GM10266 (cell line): ENCODE data around the gene TMEM213.
"Not testable (repeated sequence)": the region's sequence is repeated elsewhere in the genome, so short reads cannot be mapped to it uniquely, and the experiment has no call there.

ENCODE experiments used
- DNase-seq: peaks from one replicate; pipeline ENCODE4 v3.0.0; 2012; ENCODE audit errors: extremely low spot score
- CTCF ChIP-seq: IDR thresholded peaks from 2 replicates; pipeline ENCODE4 v1.5.1; 2012; ENCODE audit warnings: mild to moderate bottlenecking, low read depth; ENCODE audit not compliant: control insufficient read depth, insufficient read depth; ENCODE audit errors: missing control alignments

TMEM213 gene

DNA sequence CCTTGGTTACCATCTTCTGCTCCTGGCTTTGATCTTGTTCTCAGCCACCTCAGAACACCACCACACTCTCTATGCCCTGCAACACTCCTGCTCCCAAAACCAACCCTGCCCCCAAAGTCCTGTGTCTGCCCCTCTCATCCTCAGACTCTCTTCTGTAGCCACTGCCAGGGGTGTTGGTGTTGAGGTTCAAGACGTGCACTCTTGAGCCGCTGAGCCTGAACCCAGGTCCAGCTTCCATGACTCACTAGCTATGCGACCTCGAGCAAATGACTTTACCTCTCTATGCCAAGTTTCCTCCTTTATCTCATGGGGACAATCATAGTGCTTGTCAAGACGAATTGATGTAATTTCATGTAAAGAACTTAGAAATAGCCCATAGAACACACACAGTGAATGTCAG, 1.0 kb downstream of the TMEM213 start:
- TF ChIP-seq CTCF = no peak
- no peak for DNase-seq

DNA sequence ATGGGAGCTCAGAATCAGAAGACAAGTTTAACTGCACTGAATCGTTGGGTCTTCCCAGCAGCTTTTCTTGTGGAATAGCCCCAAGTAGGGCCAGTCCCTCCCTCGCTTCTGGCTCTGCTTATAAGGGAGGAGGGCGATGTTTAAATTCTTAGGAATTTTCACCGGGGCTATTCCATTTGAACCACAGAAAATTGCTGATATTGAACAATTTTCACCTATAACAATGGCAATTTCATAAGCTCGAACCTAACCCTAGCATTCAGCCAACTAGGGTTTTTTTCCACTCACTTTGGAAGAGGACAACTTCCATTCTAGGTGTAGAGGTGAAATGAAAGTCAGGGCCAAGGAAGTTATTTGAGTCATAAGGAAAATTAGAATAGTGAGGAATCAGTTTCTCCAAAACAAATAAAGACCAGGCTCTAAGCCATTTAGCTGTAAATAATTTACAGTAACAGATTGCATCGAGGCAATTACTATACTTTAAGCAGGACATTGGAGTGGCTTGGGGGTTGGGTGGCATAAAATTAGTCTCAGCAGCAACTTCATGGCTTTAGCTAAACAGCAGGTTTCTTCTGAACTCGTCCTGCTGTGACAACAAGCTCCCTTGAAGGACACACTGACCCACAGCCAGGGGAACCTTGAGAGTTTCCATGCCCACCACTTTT, 1.7 kb downstream of the TMEM213 start:
- no peak for DNase-seq
- no peak for TF ChIP-seq CTCF

DNA sequence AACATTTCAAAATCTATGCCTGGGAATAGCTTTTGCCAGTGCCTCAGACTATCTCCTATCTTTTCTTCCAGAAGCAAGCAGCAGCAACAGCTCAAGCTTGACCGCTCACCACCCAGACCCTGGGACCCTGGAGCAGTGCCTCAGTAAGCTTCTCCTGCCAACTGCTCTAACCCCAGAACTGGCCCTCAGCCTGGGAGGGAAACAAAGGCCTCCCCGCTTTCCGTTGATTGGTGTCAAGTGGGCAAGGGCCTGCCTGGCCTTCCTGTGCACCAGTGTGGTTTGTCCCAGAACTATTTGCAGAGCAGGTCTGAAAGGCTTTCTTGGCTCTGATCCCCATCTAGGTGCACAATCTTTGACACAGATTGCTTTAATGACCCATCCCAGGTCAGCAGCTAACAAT, 3.5 kb downstream of the TMEM213 start:
- no peak for TF ChIP-seq CTCF
- DNase-seq = no peak

DNA sequence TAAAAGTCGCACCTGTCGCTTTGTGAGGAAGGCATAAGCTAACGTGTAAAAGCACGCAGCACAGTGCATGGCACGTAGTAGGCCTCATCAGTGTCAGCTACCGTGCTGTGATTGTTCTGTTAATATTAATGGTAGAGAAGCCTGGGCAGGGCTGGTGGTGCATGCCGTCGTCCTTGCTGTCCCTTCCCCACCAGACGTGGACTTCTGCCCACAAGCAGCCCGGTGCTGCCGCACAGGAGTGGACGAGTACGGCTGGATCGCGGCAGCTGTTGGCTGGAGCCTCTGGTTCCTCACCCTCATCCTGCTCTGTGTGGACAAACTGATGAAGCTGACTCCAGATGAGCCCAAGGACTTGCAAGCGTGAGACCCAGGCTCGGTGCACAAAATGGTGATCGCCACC, 4.9 kb downstream of the TMEM213 start:
- TF ChIP-seq CTCF = no peak
- DNase-seq = no peak

DNA sequence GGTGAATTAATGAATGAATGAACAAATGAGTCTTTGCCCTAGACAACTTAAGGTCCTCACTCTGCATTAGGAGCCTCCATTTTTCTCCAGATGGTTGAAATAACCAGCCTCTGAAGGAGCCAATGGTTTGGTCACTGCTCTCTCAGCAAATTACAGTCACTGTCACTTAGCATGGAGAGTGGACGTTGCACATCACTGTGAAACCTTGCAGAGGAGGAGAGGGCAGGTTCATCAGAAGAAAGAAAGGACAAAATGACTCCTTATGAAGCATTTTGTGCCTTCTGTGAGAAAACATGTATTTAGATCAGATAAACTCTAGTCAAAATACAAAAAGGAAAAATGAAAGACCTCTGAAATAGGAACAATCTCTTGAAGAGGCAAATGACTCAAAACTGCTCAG, 6.8 kb downstream of the TMEM213 start:
- no peak for TF ChIP-seq CTCF
- no peak for DNase-seq

DNA sequence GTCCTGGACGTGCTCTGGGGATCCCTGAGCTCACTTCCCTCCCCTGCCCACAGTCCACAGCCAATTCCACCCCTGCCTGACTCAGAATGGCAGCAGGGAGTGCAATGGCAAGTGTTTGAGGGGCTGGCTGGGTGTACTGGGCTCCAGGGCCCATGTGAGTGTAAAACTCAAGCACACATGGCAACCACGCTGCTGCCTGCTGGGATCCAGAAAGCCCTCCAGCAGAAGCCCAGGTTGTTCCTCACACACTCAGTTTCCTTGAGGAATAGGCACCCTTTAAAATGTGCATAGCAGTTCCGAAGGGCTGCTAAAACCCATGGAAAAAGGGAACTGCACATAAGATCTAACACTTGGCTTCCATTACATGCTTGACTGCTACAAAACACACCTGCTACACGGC, 11.6 kb downstream of the TMEM213 start:
- DNase-seq = no peak
- no peak for TF ChIP-seq CTCF

GRCh38 chr7:138811327-138811726, 13.5 kb downstream of the TMEM213 start:
- DNase-seq = not testable (repeated sequence)

DNA sequence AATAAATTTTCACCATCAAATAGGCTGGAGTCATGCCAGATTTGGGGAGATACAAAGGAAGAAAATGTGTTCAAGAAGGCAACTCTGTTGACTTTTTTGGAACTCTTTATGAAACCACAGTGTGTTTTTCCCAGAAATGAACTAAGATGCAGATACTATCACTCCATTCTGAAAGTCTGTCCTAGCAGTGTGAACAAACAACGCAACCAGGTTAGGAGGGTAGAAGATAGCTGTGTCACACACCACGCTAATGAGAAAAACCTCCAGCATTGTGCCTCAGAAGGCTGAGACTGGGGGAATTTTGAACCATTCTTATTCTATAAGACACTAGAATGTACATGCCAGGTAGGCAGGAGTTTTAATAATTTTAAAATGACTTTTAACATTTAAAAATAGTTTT, 16.2 kb downstream of the TMEM213 start:
- TF ChIP-seq CTCF = no peak
- DNase-seq = no peak
